ENCODE measurements around the gene ATIC.
"Not testable (repeated sequence)": the region's sequence is repeated elsewhere in the genome, so short reads cannot be mapped to it uniquely, and the experiment has no call there.

ATIC gene

DNA sequence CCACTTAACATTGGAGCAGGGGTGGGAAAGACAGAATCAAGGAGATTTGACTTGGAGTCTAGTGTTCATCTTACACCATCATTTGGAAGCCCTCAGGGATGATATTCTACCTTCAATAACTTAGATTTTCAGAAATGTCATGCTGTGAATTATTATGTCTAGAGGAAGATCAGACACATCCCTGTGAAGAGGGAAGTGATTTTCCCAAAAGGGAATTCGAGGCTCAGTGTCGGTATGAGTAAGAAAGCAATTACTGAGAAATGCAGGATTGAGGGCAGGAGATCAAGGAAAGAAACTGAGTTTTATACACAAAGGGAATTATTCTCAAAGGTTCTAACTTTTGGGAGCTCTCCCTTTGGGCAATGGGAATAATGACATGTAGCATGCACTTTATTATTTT, 25.6 kb upstream of the ATIC start:
- DNase-seq (ENCODE audit: low spot score), result no peak
- in situ Hi-C loops (cut with MboI; ENCODE audit: low sequenced_read_pairs, unreplicated experiment), result no loop called here
- TF ChIP-seq, protein P1, sequence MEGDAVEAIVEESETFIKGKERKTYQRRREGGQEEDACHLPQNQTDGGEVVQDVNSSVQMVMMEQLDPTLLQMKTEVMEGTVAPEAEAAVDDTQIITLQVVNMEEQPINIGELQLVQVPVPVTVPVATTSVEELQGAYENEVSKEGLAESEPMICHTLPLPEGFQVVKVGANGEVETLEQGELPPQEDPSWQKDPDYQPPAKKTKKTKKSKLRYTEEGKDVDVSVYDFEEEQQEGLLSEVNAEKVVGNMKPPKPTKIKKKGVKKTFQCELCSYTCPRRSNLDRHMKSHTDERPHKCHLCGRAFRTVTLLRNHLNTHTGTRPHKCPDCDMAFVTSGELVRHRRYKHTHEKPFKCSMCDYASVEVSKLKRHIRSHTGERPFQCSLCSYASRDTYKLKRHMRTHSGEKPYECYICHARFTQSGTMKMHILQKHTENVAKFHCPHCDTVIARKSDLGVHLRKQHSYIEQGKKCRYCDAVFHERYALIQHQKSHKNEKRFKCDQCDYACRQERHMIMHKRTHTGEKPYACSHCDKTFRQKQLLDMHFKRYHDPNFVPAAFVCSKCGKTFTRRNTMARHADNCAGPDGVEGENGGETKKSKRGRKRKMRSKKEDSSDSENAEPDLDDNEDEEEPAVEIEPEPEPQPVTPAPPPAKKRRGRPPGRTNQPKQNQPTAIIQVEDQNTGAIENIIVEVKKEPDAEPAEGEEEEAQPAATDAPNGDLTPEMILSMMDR (IDR thresholded peaks at IDR 0.05; ENCODE audit: borderline replicate concordance, control extremely low read depth, extremely low read depth, insufficient read depth, missing control alignments), result no peak

DNA sequence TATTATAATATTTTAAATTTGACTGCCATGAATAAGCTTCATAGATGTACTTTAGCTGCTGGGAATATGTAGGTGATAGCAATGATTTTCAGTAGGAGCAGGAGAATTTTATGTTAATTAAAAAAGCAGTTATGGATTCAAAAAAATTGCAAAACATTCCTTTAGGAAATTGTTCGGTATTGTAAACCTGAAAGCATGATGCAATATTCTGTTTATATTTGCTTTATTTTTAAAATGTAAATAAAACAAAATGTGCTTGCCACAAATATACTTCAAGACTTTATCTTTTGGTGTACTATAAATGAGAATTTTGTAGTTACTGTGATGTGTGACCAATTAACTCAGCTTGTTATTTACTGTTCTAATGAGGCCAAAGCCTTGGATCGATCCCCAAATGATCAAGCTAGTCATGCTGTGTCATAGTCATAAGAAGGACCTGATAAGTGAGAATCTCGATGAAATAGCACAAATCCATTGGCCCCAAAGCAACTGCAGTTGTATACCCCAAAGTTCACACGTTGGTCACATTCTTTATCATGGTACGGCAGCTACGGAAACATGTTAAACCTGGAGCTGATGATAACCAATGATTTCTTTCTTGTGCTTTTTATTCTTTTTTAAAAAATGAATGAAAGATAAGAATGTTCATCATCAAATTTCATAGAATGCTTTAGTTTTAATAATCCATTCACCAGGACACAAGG, 23.6 kb upstream of the ATIC start:
- DNase-seq (ENCODE audit: low spot score), result no peak

DNA sequence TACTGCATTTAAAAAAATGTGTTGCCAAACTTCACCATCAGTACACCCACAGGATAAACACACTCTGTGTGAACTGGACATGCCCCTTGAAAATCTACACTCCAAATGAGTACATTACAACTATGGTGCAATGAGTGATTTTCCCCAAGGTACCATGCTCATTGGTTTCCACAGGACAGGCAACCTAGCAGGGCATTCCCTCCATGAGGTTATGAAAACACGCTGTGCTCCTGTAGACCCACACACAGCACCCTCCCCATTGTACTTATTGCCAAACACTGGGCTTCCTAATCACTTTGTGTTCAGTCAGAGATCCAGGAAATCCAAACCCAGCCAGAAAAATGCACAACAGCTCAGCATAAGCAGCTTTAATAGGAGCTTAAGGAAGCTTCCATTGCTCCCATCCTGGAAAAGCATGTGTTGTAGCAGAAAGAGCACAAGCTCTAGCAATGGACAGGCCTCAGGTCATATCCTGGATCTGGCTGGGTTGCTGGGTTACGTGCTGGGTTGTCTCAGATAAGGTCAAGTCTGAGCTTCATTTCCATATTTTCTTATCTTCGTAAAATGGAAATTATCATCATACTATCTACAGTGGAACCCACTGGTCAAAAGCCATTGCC, 20.8 kb upstream of the ATIC start:
- in situ Hi-C loops (cut with MboI; ENCODE audit: low sequenced_read_pairs, unreplicated experiment), result no loop called here
- TF ChIP-seq, protein P1 (IDR thresholded peaks at IDR 0.05; ENCODE audit: borderline replicate concordance, control extremely low read depth, extremely low read depth, insufficient read depth, missing control alignments), result no peak
- DNase-seq (ENCODE audit: low spot score), result no peak

More for the DNA sequence above, 23.6 kb upstream of the ATIC start:
- TF ChIP-seq, protein P1 (IDR thresholded peaks at IDR 0.05; ENCODE audit: borderline replicate concordance, control extremely low read depth, extremely low read depth, insufficient read depth, missing control alignments), result no peak
- in situ Hi-C loops (cut with MboI; ENCODE audit: low sequenced_read_pairs, unreplicated experiment), result no loop called here

DNA sequence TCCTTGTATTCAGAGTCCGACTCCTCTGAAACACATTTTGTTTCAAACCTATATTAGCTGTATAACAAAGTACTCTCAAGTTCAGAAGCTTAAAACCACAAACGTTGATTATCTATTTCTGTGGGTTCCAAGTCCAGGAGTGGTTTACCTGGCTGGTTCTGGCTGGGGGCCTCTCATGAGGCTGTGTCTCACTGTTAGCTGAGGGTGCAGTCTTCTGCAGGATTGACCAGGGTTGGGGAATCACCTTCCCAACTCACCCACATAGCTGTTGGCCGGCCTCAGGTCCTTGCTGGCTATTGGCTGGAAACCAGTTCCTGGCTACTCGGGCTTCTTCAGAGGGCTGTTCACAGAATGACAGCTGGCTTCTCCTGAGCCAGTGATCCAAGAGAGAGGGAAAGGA, 18.0 kb upstream of the ATIC start:
- no peak for DNase-seq (ENCODE audit: low spot score)
- TF ChIP-seq, protein P1 (IDR thresholded peaks at IDR 0.05; ENCODE audit: borderline replicate concordance, control extremely low read depth, extremely low read depth, insufficient read depth, missing control alignments), result no peak
- in situ Hi-C loops (cut with MboI; ENCODE audit: low sequenced_read_pairs, unreplicated experiment), result no loop called here

DNA sequence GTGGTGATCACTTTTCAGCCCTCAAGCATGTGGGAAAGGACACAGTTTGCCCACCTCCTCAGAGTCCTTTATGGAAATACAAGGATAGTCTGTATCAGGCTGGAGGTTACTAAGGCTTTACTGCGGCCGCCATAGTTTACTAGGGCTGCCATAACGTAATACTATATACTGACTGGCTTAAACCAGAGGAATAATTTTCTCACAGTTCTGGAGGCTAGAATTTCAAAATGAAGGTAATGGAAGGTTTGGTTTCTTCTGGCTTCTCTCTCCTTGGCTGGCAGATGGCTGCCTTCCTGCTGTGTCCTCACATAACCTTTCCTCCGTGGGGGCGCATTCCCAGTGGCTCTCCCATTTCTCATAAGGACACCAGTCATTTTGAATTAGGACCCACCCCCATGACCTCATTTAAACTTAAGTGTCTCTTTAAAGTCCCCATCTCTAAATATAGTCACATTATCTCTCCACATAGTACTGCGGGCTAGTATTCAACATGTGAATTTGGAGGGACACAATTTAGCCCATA, 12.5 kb upstream of the ATIC start:
- in situ Hi-C loops (cut with MboI; ENCODE audit: low sequenced_read_pairs, unreplicated experiment), result no loop called here
- DNase-seq (ENCODE audit: low spot score), result no peak
- TF ChIP-seq, protein P1 (IDR thresholded peaks at IDR 0.05; ENCODE audit: borderline replicate concordance, control extremely low read depth, extremely low read depth, insufficient read depth, missing control alignments), result no peak

DNA sequence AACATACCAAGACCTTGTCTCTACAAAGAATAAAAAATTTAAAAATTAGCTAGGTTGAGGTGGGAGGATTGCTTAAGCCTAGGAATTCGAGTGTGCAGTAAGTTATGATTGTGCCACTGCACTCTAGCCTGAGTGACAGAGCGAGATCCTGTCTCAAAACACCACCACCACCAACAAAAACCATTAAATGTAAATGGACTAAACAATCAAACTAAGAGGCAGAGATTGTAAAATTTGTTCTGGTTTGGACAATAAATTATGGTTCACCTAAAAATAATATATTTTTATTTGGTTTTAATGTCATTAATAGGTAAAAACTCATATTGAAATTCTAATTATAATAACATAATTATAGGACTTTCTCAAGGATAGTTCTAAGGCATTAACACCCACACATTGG, 9.9 kb upstream of the ATIC start:
- TF ChIP-seq, protein P1 (IDR thresholded peaks at IDR 0.05; ENCODE audit: borderline replicate concordance, control extremely low read depth, extremely low read depth, insufficient read depth, missing control alignments), result no peak
- no peak for DNase-seq (ENCODE audit: low spot score)
- in situ Hi-C loops (cut with MboI; ENCODE audit: low sequenced_read_pairs, unreplicated experiment), result no loop called here

DNA sequence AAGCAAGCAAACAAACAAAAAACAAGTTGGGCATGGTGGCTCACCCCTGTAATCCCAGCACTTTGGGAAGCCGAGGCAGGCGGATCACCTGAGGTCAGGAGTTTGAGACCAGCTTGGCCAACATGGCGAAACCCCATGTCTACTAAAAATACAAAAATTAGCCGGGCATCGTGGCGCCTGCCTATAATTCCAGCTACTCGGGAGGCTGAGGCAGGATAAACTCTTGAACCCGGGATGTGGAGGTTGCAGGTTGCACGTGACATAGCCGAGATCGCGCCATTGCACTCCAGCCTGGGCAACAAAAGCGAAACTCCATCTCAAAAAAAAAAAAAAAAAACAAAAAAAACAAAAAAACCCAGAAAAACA, 617 bp upstream of the ATIC start:
- DNase-seq (ENCODE audit: low spot score); in situ Hi-C loops (cut with MboI; ENCODE audit: low sequenced_read_pairs, unreplicated experiment): not testable (repeated sequence)

Measured in GM13976 (cell line).